Right lobe of liver (tissue), 4 donors: ENCODE data around the gene TCP11L2.

ENCODE experiments used
- POLR2A ChIP-seq: fragments of 450-650 bp; IDR thresholded peaks from one replicate; pipeline ENCODE4 v1.6.1; 2017; ENCODE audit warnings: antibody characterized with exemption, mild to moderate bottlenecking
- TF ChIP-seq, protein P1 (sequence below), 4 donors: fragments of 200-600 bp in 3 of 4; fragments of 450-650 bp in 1 of 4; IDR thresholded peaks; one replicate each; pipeline versions ENCODE4 v1.5.1 to v1.8.0; 2016 to 2022; ENCODE audit warnings: antibody characterized with exemption in 4 of 4, mild to moderate bottlenecking in 2 of 4
- donor health status: DM: no; HTN: no; CAD: no.
- donor health status: DM: no; HTN: no; CAD: no.
- donor health status: DM: no; HTN: yes; CAD: no.

DNA sequence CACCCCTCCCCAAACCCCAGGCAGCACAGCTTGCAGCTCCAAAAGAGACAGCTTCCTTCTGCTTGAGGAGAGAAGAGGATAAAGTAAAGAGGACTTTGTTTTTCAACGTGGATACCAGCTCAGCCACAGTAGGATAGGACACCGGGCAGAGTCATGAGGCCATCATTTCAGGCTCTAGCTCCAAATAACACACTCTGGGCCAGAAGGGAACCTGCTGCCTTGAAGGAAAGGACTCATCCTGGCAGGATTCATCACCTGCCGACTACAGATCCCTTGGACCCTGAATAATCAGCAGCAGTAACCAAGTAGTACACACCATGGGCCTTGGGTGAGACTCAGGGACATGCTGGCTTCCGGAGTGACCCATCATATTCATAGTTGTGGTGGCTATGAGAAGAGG is 44.3 kb upstream of the TCP11L2 start:
- TF ChIP-seq, protein P1, sequence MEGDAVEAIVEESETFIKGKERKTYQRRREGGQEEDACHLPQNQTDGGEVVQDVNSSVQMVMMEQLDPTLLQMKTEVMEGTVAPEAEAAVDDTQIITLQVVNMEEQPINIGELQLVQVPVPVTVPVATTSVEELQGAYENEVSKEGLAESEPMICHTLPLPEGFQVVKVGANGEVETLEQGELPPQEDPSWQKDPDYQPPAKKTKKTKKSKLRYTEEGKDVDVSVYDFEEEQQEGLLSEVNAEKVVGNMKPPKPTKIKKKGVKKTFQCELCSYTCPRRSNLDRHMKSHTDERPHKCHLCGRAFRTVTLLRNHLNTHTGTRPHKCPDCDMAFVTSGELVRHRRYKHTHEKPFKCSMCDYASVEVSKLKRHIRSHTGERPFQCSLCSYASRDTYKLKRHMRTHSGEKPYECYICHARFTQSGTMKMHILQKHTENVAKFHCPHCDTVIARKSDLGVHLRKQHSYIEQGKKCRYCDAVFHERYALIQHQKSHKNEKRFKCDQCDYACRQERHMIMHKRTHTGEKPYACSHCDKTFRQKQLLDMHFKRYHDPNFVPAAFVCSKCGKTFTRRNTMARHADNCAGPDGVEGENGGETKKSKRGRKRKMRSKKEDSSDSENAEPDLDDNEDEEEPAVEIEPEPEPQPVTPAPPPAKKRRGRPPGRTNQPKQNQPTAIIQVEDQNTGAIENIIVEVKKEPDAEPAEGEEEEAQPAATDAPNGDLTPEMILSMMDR (IDR thresholded peaks at IDR 0.05), result no peak
- TF ChIP-seq POLR2A, result no peak
